Lower leg skin (tissue), 3 donors: ENCODE data around the gene CORO7.

Experiments used
- CTCF ChIP-seq, 3 donors: fragments of 450-650 bp; IDR thresholded peaks; one replicate each; pipeline ENCODE4 v1.5.1; 2016; ENCODE audit warnings: antibody characterized with exemption in 3 of 3, mild to moderate bottlenecking in 3 of 3, moderate library complexity in 2 of 3
- POLR2A ChIP-seq, 2 donors: fragments of 450-650 bp; IDR thresholded peaks; one replicate each; pipeline ENCODE4 v1.6.1; 2016 to 2017; ENCODE audit warnings: antibody characterized with exemption in 2 of 2, mild to moderate bottlenecking in 1 of 2, moderate library complexity in 1 of 2

DNA sequence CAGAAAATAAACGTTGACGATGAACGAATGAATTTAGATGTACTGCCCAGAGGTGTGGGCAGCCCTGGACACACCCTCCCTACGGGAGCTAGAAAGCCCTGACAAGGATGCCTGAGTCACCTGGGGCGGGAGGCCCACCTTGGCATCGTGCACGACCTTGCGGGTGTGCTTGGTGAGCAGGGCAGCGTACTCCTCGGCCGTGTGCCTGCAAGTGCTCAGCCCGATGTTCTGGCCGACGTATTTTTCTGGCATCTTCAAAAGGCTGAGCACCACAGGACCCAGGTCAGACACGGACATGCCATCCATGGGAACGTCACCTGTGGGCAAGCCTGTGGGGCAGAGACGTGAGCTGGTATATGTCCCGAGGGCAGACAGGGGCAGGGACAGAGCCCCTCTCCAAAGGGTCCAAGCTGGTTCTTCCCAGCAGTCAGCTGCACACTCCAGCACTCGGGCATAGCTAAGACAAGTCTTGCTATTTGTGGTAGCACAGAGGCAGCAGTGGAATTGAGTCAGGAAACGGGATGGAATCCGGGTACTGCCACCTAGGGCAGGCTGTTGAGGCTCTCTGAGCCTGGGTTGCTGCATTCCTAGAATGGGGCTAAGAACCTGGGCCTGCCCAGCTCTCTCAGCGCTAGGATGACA is 47.2 kb upstream of the CORO7 start:
- TF ChIP-seq POLR2A (IDR thresholded peaks at IDR 0.05) (no peak), CTCF (IDR thresholded peaks at IDR 0.05) (no peak)
